ENCODE data around the gene ZIM2.

The ZIM2 gene

GRCh38 chr19:56834564-56835375 is 5.8 kb downstream of the ZIM2 start:
- no peak for DNase-seq (ENCODE audit: insufficient read length, low spot score)
- no peak for TF ChIP-seq POLR2A (IDR thresholded peaks at IDR 0.05; ENCODE audit: low read depth, low read length)
- FAIRE-seq, result no peak

GRCh38 chr19:56832352-56832928 is 8.1 kb downstream of the ZIM2 start:
- DNase-seq (ENCODE audit: insufficient read length, low spot score), result no peak
- no peak for TF ChIP-seq POLR2A (IDR thresholded peaks at IDR 0.05; ENCODE audit: low read depth, low read length)
- FAIRE-seq, result no peak

DNA sequence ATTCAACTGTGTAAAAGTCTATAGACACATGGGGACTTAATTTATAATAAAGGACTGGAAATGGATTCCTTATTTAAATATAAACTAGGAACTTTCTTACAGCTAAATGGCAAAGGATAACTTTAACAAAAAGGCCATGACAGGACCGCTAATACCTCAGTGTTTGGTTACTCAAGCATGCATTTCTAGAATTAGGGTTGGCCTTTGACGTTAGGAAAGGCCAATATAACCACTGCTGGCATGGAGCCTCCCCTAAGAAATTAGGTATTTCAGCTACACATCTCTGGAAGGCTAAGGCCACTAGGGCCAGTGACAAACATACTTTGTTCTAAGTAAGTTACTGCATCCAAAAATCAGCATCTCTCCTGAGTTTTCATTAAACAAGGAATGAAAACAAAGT is 9.3 kb downstream of the ZIM2 start:
- TF ChIP-seq POLR2A (IDR thresholded peaks at IDR 0.05; ENCODE audit: low read depth, low read length), result no peak
- DNase-seq (ENCODE audit: insufficient read length, low spot score) (no peak), FAIRE-seq (no peak)

DNA sequence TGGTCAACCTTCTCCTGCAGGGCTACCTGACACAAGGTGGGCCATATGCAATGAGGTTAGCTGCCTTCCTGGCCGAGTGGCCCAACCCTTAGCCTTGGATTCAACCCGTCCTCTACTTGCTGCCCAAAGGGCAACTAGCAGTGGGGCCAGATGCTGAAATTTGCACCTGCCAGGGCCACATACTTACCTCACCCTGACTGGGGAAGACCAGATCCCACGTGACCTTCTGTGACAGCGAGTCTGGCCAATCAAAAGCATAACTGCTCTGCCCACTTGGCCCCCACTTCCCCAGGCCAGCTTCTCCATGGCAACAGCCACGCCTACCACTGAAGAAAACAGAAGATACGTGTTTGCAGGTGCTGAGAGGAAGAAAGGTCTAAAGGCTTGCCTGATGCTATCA is 10.9 kb downstream of the ZIM2 start:
- FAIRE-seq, result no peak
- TF ChIP-seq POLR2A (IDR thresholded peaks at IDR 0.05; ENCODE audit: low read depth, low read length), result no peak
- no peak for DNase-seq (ENCODE audit: insufficient read length, low spot score)

GRCh38 chr19:56827708-56828107 is 12.8 kb downstream of the ZIM2 start:
- DNase-seq (ENCODE audit: insufficient read length, low spot score), result no peak
- TF ChIP-seq POLR2A (IDR thresholded peaks at IDR 0.05; ENCODE audit: low read depth, low read length), result no peak
- FAIRE-seq, result no peak

DNA sequence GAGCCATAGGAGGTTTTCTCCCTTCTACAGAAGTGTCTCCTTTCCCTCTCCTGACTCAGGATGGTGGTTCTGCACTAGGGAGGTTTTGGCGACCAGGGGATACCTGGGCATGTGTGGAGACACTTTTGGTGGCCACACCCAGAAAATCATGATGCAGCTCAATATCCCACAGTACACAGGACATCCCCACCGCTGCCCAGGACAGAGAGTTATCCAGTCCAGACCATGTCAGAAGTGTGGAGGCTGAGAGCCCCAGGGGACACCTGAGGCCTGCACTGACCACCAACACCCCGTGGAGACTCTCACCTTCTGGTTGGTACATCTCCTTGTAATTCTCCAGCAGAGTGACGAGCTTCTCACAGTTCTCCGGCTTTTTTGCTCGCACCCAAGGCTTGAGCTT is 16.6 kb downstream of the ZIM2 start:
- TF ChIP-seq POLR2A (IDR thresholded peaks at IDR 0.05; ENCODE audit: low read depth, low read length), result no peak
- no peak for FAIRE-seq

GRCh38 chr19:56823417-56823816 is 17.1 kb downstream of the ZIM2 start:
- FAIRE-seq, result no peak
- no peak for TF ChIP-seq POLR2A (IDR thresholded peaks at IDR 0.05; ENCODE audit: low read depth, low read length)

More for the DNA sequence above, 16.6 kb downstream of the ZIM2 start:
- no peak for DNase-seq (ENCODE audit: insufficient read length, low spot score)

DNA sequence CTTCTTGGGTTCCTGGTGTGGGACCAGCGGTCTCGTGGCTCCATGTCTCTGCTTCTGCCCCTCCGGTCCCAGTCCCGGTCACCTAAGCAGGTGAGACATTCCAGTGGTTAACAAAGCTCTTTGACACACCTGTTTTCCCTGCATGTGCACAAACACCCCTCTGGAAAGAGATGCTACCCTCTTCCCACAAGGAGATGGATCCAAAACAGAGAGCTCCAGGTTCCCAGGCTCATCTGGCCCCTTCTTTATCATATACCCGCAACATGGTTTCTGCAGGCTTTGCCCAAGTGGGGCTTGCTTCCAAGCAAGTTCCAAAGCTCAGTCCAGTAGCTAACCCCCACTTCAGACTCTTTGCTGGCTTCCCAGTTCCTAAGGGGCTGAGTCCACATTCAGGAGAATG is 17.8 kb downstream of the ZIM2 start:
- FAIRE-seq (no peak), DNase-seq (ENCODE audit: insufficient read length, low spot score) (no peak)
- no peak for TF ChIP-seq POLR2A (IDR thresholded peaks at IDR 0.05; ENCODE audit: low read depth, low read length)

More at GRCh38 chr19:56823417-56823816, 17.1 kb downstream of the ZIM2 start:
- no peak for DNase-seq (ENCODE audit: insufficient read length, low spot score)

DNA sequence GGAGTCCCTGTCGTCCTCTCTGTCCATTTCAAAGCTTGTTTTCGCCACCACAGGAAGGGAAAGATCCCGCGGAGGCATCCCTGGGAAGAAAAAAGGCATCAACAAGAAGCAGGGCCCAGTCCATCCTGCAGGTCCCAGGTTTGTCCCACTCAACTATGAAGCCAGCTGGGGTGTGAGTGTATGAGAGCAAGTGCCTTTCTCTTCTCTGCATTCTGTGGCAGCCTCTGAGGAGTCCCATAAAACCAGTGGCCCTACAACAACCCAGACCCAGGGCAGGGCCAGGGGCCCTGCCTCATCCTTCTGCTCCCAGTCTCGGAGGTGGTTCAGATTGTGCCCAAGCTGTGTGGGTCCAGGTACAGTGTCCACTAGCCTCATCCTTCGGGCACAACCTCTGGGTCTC is 18.9 kb downstream of the ZIM2 start:
- TF ChIP-seq POLR2A (IDR thresholded peaks at IDR 0.05; ENCODE audit: low read depth, low read length), result no peak
- DNase-seq (ENCODE audit: insufficient read length, low spot score), result no peak
- FAIRE-seq, result no peak

DNA sequence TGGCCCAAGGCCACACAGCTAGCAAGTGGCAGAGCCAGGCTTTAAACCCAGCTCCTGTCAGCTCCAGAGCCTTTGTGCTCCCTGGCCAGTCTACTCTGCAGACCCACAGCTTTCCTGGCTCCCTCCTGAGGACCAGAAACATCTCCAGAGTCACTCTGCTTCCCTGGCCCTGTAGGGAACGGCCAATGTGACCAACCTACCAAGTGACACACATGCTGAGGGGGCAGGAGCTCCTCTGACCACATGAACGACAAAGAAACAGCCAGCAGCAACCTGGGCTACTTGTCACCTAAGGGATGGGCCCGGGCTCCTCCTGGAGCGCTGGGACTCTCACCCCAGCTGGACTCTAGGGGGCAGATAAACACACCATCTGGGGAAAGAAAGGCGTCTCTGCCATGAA is 19.3 kb downstream of the ZIM2 start:
- no peak for DNase-seq (ENCODE audit: insufficient read length, low spot score)
- FAIRE-seq, result no peak
- TF ChIP-seq POLR2A (IDR thresholded peaks at IDR 0.05; ENCODE audit: low read depth, low read length), result no peak

GRCh38 chr19:56819166-56819565 is 21.4 kb downstream of the ZIM2 start:
- FAIRE-seq (no peak), DNase-seq (ENCODE audit: insufficient read length, low spot score) (no peak)
- TF ChIP-seq POLR2A (IDR thresholded peaks at IDR 0.05; ENCODE audit: low read depth, low read length), result no peak

GRCh38 chr19:56814656-56815055 is 25.9 kb downstream of the ZIM2 start:
- no peak for DNase-seq (ENCODE audit: insufficient read length, low spot score)
- no peak for FAIRE-seq
- no peak for TF ChIP-seq POLR2A (IDR thresholded peaks at IDR 0.05; ENCODE audit: low read depth, low read length)

DNA sequence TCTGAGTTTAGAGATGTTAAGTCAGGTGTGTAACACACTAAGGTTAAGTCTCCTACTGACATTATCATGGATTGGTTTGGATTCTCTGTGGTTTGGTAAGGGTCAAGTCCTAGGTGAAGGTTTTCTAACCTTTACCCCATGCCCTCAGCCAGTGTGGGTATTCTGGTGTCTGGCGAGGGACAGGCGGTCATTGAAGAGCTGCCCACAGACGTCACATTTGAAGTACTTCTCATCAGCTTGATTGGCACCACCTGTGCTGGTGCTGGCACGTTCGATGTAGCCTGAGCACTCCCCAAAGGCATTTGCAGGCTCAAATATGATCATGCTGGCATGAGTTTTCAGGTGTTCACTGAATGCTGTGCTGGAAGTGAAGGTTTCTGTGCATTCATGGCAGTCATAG is 27.0 kb downstream of the ZIM2 start:
- FAIRE-seq (no peak), DNase-seq (ENCODE audit: insufficient read length, low spot score) (no peak)
- no peak for TF ChIP-seq POLR2A (IDR thresholded peaks at IDR 0.05; ENCODE audit: low read depth, low read length)

DNA sequence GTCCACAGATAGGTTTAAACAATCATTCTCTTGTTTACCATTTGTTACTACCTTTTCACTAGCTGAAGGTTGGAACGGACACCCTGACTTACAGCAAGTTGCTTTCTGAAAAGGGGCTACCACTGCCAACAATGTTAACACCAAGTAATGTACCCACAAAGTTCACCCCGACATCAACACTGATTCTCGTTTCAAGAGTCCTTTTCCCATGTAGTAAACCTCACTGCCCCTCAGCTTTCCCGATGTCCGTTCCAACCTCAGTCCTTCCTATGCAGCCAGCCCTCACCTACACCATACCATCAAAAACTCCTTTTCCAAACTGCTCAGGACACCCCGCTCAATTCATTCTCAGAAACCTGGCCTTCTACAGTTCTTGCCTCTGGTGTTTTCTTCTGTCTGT is 29.0 kb downstream of the ZIM2 start:
- TF ChIP-seq POLR2A (IDR thresholded peaks at IDR 0.05; ENCODE audit: low read depth, low read length), result no peak
- no peak for FAIRE-seq
- no peak for DNase-seq (ENCODE audit: insufficient read length, low spot score)

DNA sequence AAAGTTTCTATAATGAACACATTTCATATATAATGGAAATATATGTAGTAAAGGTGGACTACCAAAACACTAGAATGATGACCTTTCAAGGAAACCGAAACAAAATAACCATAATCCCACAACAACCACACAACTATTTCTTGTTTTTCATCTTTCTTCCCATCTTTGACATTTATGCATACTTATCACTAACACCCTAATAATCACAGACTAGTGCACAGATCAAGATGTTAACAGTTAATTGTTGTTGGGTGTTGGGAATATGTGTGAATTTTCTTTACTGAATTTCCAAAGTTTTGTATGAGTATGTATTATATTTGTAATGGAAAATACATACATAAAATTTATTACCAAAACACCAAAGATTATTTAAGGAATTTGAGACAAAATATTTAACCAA is 30.3 kb downstream of the ZIM2 start:
- DNase-seq (ENCODE audit: insufficient read length, low spot score) (no peak), FAIRE-seq (no peak)
- TF ChIP-seq POLR2A (IDR thresholded peaks at IDR 0.05; ENCODE audit: low read depth, low read length), result no peak
